Adrenal gland (tissue), 12 donors: ENCODE data around the gene KAZN. TPM values are rescaled to one million over a fixed set of nuclear protein-coding genes. Genes with fewer than 3 reads are reported as not detected.
A peak's percentile ranks its signal among the peaks of the same experiment; 100 is the strongest.

Experiments
- DNase-seq, 7 donors: peaks; one replicate each; pipeline ENCODE4 v3.0.0-alpha.2; 2019 to 2020
- H3K27ac ChIP-seq, 5 donors: fragments of 200-600 bp; sonication (generic) in 4 of 5; 1 replicate in 3 of 5; 2 replicates in 2 of 5; pipeline versions ENCODE4 v1.5.1 to v1.8.0; 2016 to 2020; ENCODE audit warnings: mild to moderate bottlenecking in 1 of 5
- H3K27me3 ChIP-seq: fragments of 200-600 bp; 2 replicates; pipeline ENCODE4 v1.8.0; 2021
- H3K36me3 ChIP-seq, 2 donors: fragments of 200-600 bp; replicated peaks in 1 of 2; 1 replicate in 1 of 2; 2 replicates in 1 of 2; pipeline versions ENCODE4 v1.5.1 to v1.8.0; 2018 to 2022
- H3K4me1 ChIP-seq, 2 donors: fragments of 200-600 bp; replicated peaks in 1 of 2; 1 replicate in 1 of 2; 2 replicates in 1 of 2; pipeline versions ENCODE4 v1.5.1 to v1.8.0; 2018 to 2021
- H3K4me3 ChIP-seq, 4 donors: fragments of 200-600 bp; sonication (generic) in 3 of 4; one replicate each; pipeline ENCODE4 v1.5.1; 2016 to 2018
- H3K9me3 ChIP-seq, 3 donors: fragments of 200-600 bp; sonication (generic) in 1 of 3; replicated peaks in 1 of 3; 1 replicate in 2 of 3; 2 replicates in 1 of 3; pipeline versions ENCODE4 v1.5.1 to v1.8.0; 2016 to 2021
- CTCF ChIP-seq, 6 experiments: fragments of 450-650 bp in 4 of 6; fragments of 200-600 bp in 2 of 6; sonication (generic) in 1 of 6; IDR thresholded peaks; 1 replicate in 5 of 6; 2 replicates in 1 of 6; pipeline versions ENCODE4 v1.5.1 to v1.8.0; 2016 to 2021; ENCODE audit warnings: antibody characterized with exemption in 6 of 6, mild to moderate bottlenecking in 2 of 6, moderate library complexity in 1 of 6
- POLR2A ChIP-seq, 2 donors: fragments of 450-650 bp; IDR thresholded peaks; one replicate each; pipeline ENCODE4 v1.6.1; 2017; ENCODE audit warnings: antibody characterized with exemption in 2 of 2, mild to moderate bottlenecking in 2 of 2, moderate library complexity in 1 of 2
- WGBS, 4 donors: extraction: QIAGEN DNeasy Blood & Tissue Kit in 2 of 4; methylation state at CpG; one replicate each; pipeline versions ENCODE4 v1.1.5 to v1.1.7; 2013 to 2017; 5-methylcytosine and 5-hydroxymethylcytosine counted together
- intact Hi-C, 2 donors: fragments of 100-400 bp; cut with DNase I; formaldehyde crosslinking; loops; one replicate each; pipeline versions ENCODE4 v1.14.1 to v1.15.0; 2022 to 2023
- polyA plus RNA-seq, 3 donors: library from polyadenylated mRNA; stranded (reverse); fragments of 200-250 nt in 2 of 3; fragments of 350-450 nt in 1 of 3; fragmentation: Illumina TruSeq in 1 of 3; extraction: RNeasy Lipid Tissue Mini Kit (QIAGEN cat#74804) in 1 of 3; gene quantifications; one replicate each; pipeline ENCODE4 v1.2.3, GENCODE V29; 2013 to 2014
- total RNA-seq, 9 donors: library from RNA; depleted of rRNA in 4 of 9; stranded (reverse); fragments of >200 nt in 4 of 9; fragments of 120-200 nt in 1 of 9; fragmentation: NEBNext Ultra II Directional in 1 of 9; extraction: Animal tissue kit (Norgen Biotek cat#: 25700) in 1 of 9; gene quantifications; one replicate each; pipeline versions ENCODE4 v1.1.0 to v1.2.4, GENCODE V29; 2013 to 2023
- donor health status: healthy with polysubstance abuse.
- donor health status: Bipolar disorder and iron deficiency.
- donor health status: DM: yes; HTN: yes; CAD: no.
- donor health status: DM: no; HTN: no; CAD: no.
- donor health status: DM: no; HTN: no; CAD: no.
- donor health status: DM: yes; HTN: yes; CAD: no.

Gene KAZN
- total and polyA plus RNA-seq, 12 donors, result 5.9 to 63.4 (median 29.5) TPM

- H3K36me3 ChIP-seq, result no peaks in the 10 kb centered on the region
- DNase-seq, result no peak
- no peaks in the 10 kb centered on the region for H3K9me3 ChIP-seq
- TF ChIP-seq POLR2A (IDR thresholded peaks at IDR 0.05) (no peak), CTCF (IDR thresholded peaks at IDR 0.05) (no peak)
- no peak overlapping the region for H3K4me3 ChIP-seq
- H3K27ac ChIP-seq, result no peak overlapping the region
- intact Hi-C loops, result no loop called here
- no peaks in the 10 kb centered on the region for H3K27me3 ChIP-seq
- no peaks in the 10 kb centered on the region for H3K4me1 ChIP-seq
- WGBS, 4 donors, result 73 to 88% (median 86%) methylated on average over 8 of the region's 8 CpGs
These were observed 482.6 kb downstream of the KAZN start for GRCh38 chr1:15081102-15081501.

GRCh38 chr1:15083578-15083977 lies 485.1 kb downstream of the KAZN start:
- peak; percentile 40 to 79 (median 74) for DNase-seq
- Histone ChIP-seq H3K27ac (no peak overlapping the region), H3K36me3 (no peaks in the 10 kb centered on the region), H3K4me3 (no peak overlapping the region), H3K9me3 (no peaks in the 10 kb centered on the region), H3K27me3 (no peaks in the 10 kb centered on the region), H3K4me1 (no peaks in the 10 kb centered on the region)
- WGBS, 4 donors, result 64 to 80% (median 74%) methylated on average over 6 to 7 of the region's 7 CpGs
- intact Hi-C loops, result no loop called here
- TF ChIP-seq CTCF (IDR thresholded peaks at IDR 0.05) (no peak), POLR2A (IDR thresholded peaks at IDR 0.05) (no peak)

GRCh38 chr1:15088281-15088971 lies 489.9 kb downstream of the KAZN start:
- no peaks in the 10 kb centered on the region for H3K27me3 ChIP-seq
- peak in 3 of 7 donors; percentile 19 to 68 (median 40) for DNase-seq
- no peaks in the 10 kb centered on the region for H3K36me3 ChIP-seq
- TF ChIP-seq POLR2A (IDR thresholded peaks at IDR 0.05) (no peak), CTCF (IDR thresholded peaks at IDR 0.05) (no peak)
- peak overlapping the region in 1 of 5 donors; percentile 58 for H3K27ac ChIP-seq
- intact Hi-C loops, result no loop called here
- no peak overlapping the region for H3K4me3 ChIP-seq
- no peaks in the 10 kb centered on the region for H3K4me1 ChIP-seq
- no peaks in the 10 kb centered on the region for H3K9me3 ChIP-seq
- WGBS, 4 donors, result 63 to 77% (median 72%) methylated on average over 14 to 16 of the region's 16 CpGs

GRCh38 chr1:15089258-15089992 lies 490.9 kb downstream of the KAZN start:
- H3K9me3 ChIP-seq, result no peaks in the 10 kb centered on the region
- intact Hi-C loops, result no loop called here
- DNase-seq, result peak in 1 of 7 donors; percentile 19
- WGBS, 4 donors, result 43 to 56% (median 51%) methylated on average over 4 of the region's 4 CpGs
- TF ChIP-seq POLR2A (IDR thresholded peaks at IDR 0.05) (no peak), CTCF (IDR thresholded peaks at IDR 0.05) (no peak)
- no peak overlapping the region for H3K4me3 ChIP-seq
- no peaks in the 10 kb centered on the region for H3K36me3 ChIP-seq
- H3K27ac ChIP-seq, result peak overlapping the region in 1 of 5 donors; percentile 58
- no peaks in the 10 kb centered on the region for H3K4me1 ChIP-seq
- H3K27me3 ChIP-seq, result no peaks in the 10 kb centered on the region
